Neural progenitor cell (in vitro differentiated cells): ENCODE data around the gene PCDH15. TPM values are rescaled to one million over a fixed set of nuclear protein-coding genes. Genes with fewer than 3 reads are reported as not detected.
"Not testable (repeated sequence)": the region's sequence is repeated elsewhere in the genome, so short reads cannot be mapped to it uniquely, and the experiment has no call there.

Source experiments
- DNase-seq: peaks from one replicate; pipeline ENCODE4 v3.0.0-alpha.2; 2016; ENCODE audit warnings: low spot score
- H2AFZ ChIP-seq: fragments of 200-600 bp; sonication (generic); replicated peaks from 2 replicates; pipeline ENCODE4 v1.6.1; 2016; ENCODE audit warnings: antibody characterized with exemption
- H3F3A ChIP-seq: fragments of 200-600 bp; sonication (generic); 2 replicates; pipeline ENCODE4 v1.6.1; 2016; ENCODE audit warnings: antibody characterized with exemption, low read depth
- H3K27ac ChIP-seq: fragments of 200-600 bp; sonication (generic); 2 replicates; pipeline ENCODE4 v1.5.1; 2016; ENCODE audit warnings: mild to moderate bottlenecking
- H3K27me3 ChIP-seq: fragments of 200-600 bp; sonication (generic); 2 replicates; pipeline ENCODE4 v1.6.1; 2016; ENCODE audit warnings: mild to moderate bottlenecking, moderate library complexity
- H3K36me3 ChIP-seq: fragments of 200-600 bp; sonication (generic); 2 replicates; pipeline ENCODE4 v1.5.1; 2016
- H3K4me1 ChIP-seq: fragments of 200-600 bp; sonication (generic); 2 replicates; pipeline ENCODE4 v1.6.1; 2016; ENCODE audit warnings: mixed run types
- H3K4me2 ChIP-seq: fragments of 200-600 bp; sonication (generic); 2 replicates; pipeline ENCODE4 v1.6.1; 2016
- H3K4me3 ChIP-seq: fragments of 200-600 bp; sonication (generic); 2 replicates; pipeline ENCODE4 v1.5.1; 2016
- H3K79me2 ChIP-seq: fragments of 200-600 bp; sonication (generic); 2 replicates; pipeline ENCODE4 v1.6.1; 2016; ENCODE audit warnings: low read depth
- H3K9ac ChIP-seq: fragments of 200-600 bp; sonication (generic); 2 replicates; pipeline ENCODE4 v1.6.1; 2016
- H3K9me3 ChIP-seq: fragments of 200-600 bp; sonication (generic); 2 replicates; pipeline ENCODE4 v1.5.1; 2016; ENCODE audit warnings: low read depth
- H4K20me1 ChIP-seq: fragments of 200-600 bp; sonication (generic); 2 replicates; pipeline ENCODE4 v1.6.1; 2016; ENCODE audit warnings: low read depth
- H3K27ac Mint-ChIP-seq: 3 replicates; pipeline ENCODE4 v1.8.0; 2021; ENCODE audit warnings: mixed read lengths
- H3K27me3 Mint-ChIP-seq: 2 replicates; pipeline ENCODE4 v1.8.0; 2022; ENCODE audit warnings: low read depth, mild to moderate bottlenecking, inconsistent platforms, moderate library complexity, mixed read lengths; ENCODE audit not compliant: insufficient read depth
- H3K36me3 Mint-ChIP-seq: 3 replicates; pipeline ENCODE4 v1.8.0; 2021; ENCODE audit warnings: mixed read lengths
- H3K4me1 Mint-ChIP-seq: 3 replicates; pipeline ENCODE4 v1.8.0; 2021; ENCODE audit warnings: mixed read lengths
- H3K4me3 Mint-ChIP-seq: 3 replicates; pipeline ENCODE4 v1.8.0; 2021; ENCODE audit warnings: mild to moderate bottlenecking, moderate library complexity, mixed read lengths
- H3K9me3 Mint-ChIP-seq: 3 replicates; pipeline ENCODE4 v1.8.0; 2020; ENCODE audit warnings: mixed read lengths
- EZH2 ChIP-seq: fragments of 200-600 bp; sonication (generic); IDR thresholded peaks from 2 replicates; pipeline ENCODE4 v1.6.1; 2017; ENCODE audit warnings: antibody characterized with exemption, mild to moderate bottlenecking, moderate library complexity
- EZH2phosphoT487 ChIP-seq: fragments of 200-600 bp; sonication (generic); IDR thresholded peaks from 2 replicates; pipeline ENCODE4 v1.6.1; 2017; ENCODE audit warnings: antibody characterized with exemption
- total RNA-seq: library from RNA; depleted of rRNA; stranded (reverse); fragments of >200 nt; gene quantifications from 2 replicates; pipeline ENCODE4 v1.2.3, GENCODE V29; 2015; ENCODE audit warnings: low replicate concordance
- TF ChIP-seq, protein P1 (sequence below): fragments of 200-600 bp; sonication (generic); IDR thresholded peaks from 2 replicates; pipeline ENCODE4 v1.5.1; 2017; ENCODE audit warnings: antibody characterized with exemption, mild to moderate bottlenecking

PCDH15 gene
- total RNA-seq, 1 donor from 2014 or later: 0.17 TPM

DNA sequence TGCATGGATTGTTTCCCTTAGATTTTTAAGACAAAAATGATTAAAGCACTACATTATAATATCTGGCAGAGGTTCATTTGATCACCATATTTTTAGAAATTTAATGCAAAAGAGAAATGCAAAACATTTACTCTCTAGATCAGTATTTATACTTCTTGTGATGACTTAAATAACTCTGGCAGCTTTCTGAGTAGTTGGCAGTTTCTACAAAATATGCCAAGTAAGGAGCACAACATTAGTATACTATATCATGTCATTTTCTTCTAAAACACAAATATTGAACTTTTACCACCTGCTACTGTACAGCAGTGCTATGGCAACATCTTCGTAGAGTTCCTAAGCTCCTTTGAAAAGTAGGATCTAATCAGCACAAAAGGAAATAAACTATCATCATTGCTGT is 275.2 kb downstream of the PCDH15 start:
- Histone ChIP-seq H4K20me1 (no peaks in the 10 kb centered on the region), H3K27ac (no peak overlapping the region), H3K36me3 (no peaks in the 10 kb centered on the region), H3F3A (no peaks in the 10 kb centered on the region), H3K9ac (no peak overlapping the region), H3K4me2 (no peak overlapping the region), H2AFZ (no peak overlapping the region), H3K79me2 (no peaks in the 10 kb centered on the region), H3K27me3 (no peaks in the 10 kb centered on the region), H3K4me3 (no peak overlapping the region), H3K9me3 (no peaks in the 10 kb centered on the region), H3K4me1 (no peaks in the 10 kb centered on the region)
- TF ChIP-seq, protein P1, sequence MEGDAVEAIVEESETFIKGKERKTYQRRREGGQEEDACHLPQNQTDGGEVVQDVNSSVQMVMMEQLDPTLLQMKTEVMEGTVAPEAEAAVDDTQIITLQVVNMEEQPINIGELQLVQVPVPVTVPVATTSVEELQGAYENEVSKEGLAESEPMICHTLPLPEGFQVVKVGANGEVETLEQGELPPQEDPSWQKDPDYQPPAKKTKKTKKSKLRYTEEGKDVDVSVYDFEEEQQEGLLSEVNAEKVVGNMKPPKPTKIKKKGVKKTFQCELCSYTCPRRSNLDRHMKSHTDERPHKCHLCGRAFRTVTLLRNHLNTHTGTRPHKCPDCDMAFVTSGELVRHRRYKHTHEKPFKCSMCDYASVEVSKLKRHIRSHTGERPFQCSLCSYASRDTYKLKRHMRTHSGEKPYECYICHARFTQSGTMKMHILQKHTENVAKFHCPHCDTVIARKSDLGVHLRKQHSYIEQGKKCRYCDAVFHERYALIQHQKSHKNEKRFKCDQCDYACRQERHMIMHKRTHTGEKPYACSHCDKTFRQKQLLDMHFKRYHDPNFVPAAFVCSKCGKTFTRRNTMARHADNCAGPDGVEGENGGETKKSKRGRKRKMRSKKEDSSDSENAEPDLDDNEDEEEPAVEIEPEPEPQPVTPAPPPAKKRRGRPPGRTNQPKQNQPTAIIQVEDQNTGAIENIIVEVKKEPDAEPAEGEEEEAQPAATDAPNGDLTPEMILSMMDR: no peak
- TF ChIP-seq EZH2: no peak
- no peak for TF ChIP-seq EZH2phosphoT487
- no peaks in the 10 kb centered on the region for H3K27me3 Mint-ChIP-seq
- no peak overlapping the region for H3K4me3 Mint-ChIP-seq
- no peaks in the 10 kb centered on the region for H3K9me3 Mint-ChIP-seq
- H3K36me3 Mint-ChIP-seq: no peaks in the 10 kb centered on the region
- DNase-seq: no peak
- no peak overlapping the region for H3K27ac Mint-ChIP-seq
- H3K4me1 Mint-ChIP-seq: no peaks in the 10 kb centered on the region

DNA sequence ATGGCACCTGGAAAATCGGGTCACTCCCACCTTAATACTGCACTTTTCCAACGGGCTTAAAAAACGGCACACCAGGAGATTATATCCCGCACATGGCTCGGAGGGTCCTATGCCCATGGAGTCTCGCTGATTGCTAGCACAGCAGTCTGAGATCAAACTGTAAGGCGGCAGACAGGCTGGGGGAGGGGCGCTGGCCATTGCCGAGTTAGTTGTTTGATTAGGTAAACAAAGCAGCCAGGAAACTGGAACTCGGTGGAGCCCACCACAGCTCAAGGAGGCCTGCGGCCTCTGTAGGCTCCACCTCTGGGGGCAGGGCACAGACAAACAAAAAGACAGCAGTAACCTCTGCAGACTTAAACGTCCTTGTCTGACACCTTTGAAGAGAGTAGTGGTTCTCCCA is 285.8 kb downstream of the PCDH15 start:
- H3K27me3 ChIP-seq, H3K4me1 Mint-ChIP-seq: not testable (repeated sequence)

DNA sequence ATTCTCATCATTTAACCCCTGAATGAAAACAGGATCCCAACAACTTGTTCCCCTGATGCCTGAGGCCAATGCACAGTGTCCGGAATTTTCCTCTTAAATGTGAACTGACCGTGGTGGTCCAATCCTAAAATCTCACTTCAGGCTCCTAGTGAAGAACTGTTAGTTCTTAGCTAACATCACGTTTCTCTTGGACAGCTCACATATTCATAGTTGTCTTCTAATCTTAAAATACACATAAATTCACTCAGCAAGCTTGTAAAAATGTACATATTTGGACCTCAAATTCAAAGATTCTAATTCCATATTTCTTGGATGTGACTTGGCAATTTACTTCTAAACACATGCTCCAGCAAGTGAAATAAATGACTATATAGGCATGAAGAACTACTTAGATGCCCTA is 297.2 kb downstream of the PCDH15 start:
- Histone ChIP-seq H2AFZ (no peak overlapping the region), H3K79me2 (no peaks in the 10 kb centered on the region), H3K4me2 (no peak overlapping the region), H3F3A (no peaks in the 10 kb centered on the region), H3K27me3 (no peaks in the 10 kb centered on the region), H3K9ac (no peak overlapping the region), H3K4me1 (no peaks in the 10 kb centered on the region), H3K9me3 (no peaks in the 10 kb centered on the region), H3K4me3 (no peak overlapping the region), H3K36me3 (no peaks in the 10 kb centered on the region), H4K20me1 (no peaks in the 10 kb centered on the region), H3K27ac (no peak overlapping the region)
- Mint-ChIP-seq H3K9me3 (peaks cover 3% of the 10 kb centered on the region), H3K27me3 (peaks cover 4% of the 10 kb centered on the region), H3K4me1 (no peaks in the 10 kb centered on the region), H3K36me3 (no peaks in the 10 kb centered on the region), H3K4me3 (no peak overlapping the region), H3K27ac (no peak overlapping the region)
- no peak for TF ChIP-seq EZH2phosphoT487
- no peak for DNase-seq

More for the DNA sequence above, 285.8 kb downstream of the PCDH15 start:
- not testable (repeated sequence) for H3K27me3 Mint-ChIP-seq, H3K36me3 ChIP-seq, H3K4me3 ChIP-seq, H3K36me3 Mint-ChIP-seq, H3K4me3 Mint-ChIP-seq, H3K4me1 ChIP-seq, H3K79me2 ChIP-seq, H4K20me1 ChIP-seq, H3K9me3 Mint-ChIP-seq, H3F3A ChIP-seq, H3K4me2 ChIP-seq, H2AFZ ChIP-seq, H3K9me3 ChIP-seq, H3K27ac Mint-ChIP-seq, H3K9ac ChIP-seq, H3K27ac ChIP-seq, DNase-seq

DNA sequence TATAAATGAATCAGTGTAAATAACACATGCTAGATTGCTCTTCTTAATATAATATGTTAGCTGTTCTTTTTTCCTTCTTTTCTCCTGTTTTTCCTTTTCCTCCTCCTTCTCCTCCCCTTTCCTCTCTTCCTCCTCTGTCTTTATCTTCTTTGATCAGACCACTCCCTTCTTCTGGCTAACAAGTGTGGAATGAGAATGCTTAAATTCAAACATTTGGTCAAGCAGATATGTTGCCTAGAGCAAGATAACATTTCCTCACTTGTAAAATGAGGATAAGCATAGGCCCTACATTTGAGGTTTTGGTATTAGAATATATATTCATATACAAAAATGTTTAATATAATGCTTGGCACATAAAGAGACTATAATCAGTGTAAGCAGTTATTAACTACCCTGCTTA is 299.1 kb downstream of the PCDH15 start:
- Histone ChIP-seq H3K79me2 (no peaks in the 10 kb centered on the region), H2AFZ (no peak overlapping the region), H3K9ac (no peak overlapping the region), H3F3A (no peaks in the 10 kb centered on the region), H3K4me1 (no peaks in the 10 kb centered on the region), H3K9me3 (no peaks in the 10 kb centered on the region), H3K4me2 (no peak overlapping the region), H4K20me1 (no peaks in the 10 kb centered on the region), H3K36me3 (no peaks in the 10 kb centered on the region), H3K27ac (no peak overlapping the region), H3K4me3 (no peak overlapping the region), H3K27me3 (no peaks in the 10 kb centered on the region)
- peaks cover 4% of the 10 kb centered on the region for H3K27me3 Mint-ChIP-seq
- no peak overlapping the region for H3K27ac Mint-ChIP-seq
- H3K9me3 Mint-ChIP-seq: peaks cover 3% of the 10 kb centered on the region
- peaks cover 4% of the 10 kb centered on the region for H3K4me1 Mint-ChIP-seq
- no peak overlapping the region for H3K4me3 Mint-ChIP-seq
- TF ChIP-seq, protein P1: no peak
- TF ChIP-seq EZH2phosphoT487 (no peak), EZH2 (no peak)
- no peak for DNase-seq
- H3K36me3 Mint-ChIP-seq: no peaks in the 10 kb centered on the region
